CD4-positive, alpha-beta T cell treated with Interleukin-4 for 1 hour (primary cell): Measurements from ENCODE around the gene CERS5.
A peak's percentile ranks its signal among the peaks of the same experiment; 100 is the strongest.
"Not testable (repeated sequence)": the region's sequence is repeated elsewhere in the genome, so short reads cannot be mapped to it uniquely, and the experiment has no call there.

Experiments used
- DNase-seq, 2 donors: peaks; one replicate each; pipeline ENCODE4 v3.0.0-alpha.2; 2020 to 2022

Gene CERS5

GRCh38 chr12:50186681-50187080 lies 19.5 kb upstream of the CERS5 start:
- no peak for DNase-seq

- no peak for DNase-seq
These were observed 18.9 kb upstream of the CERS5 start for GRCh38 chr12:50185970-50186663.

- DNase-seq: no peak
These were observed 18.2 kb upstream of the CERS5 start for GRCh38 chr12:50185301-50185895.

- no peak for DNase-seq
These were observed 17.1 kb upstream of the CERS5 start for GRCh38 chr12:50184261-50184660.

- DNase-seq: no peak
These were observed 15.3 kb upstream of the CERS5 start for GRCh38 chr12:50182461-50182860.

- DNase-seq: no peak
These were observed 14.5 kb upstream of the CERS5 start for GRCh38 chr12:50181691-50182090.

GRCh38 chr12:50175716-50176026 lies 8.5 kb upstream of the CERS5 start:
- no peak for DNase-seq

- peak in 1 of 2 donors; percentile 69 for DNase-seq
These were observed 8.0 kb upstream of the CERS5 start for GRCh38 chr12:50174971-50175715.

- no peak for DNase-seq
These were observed 445 bp downstream of the CERS5 start for GRCh38 chr12:50166799-50167048.

GRCh38 chr12:50164963-50165362 lies 2.2 kb downstream of the CERS5 start:
- no peak for DNase-seq

- no peak for DNase-seq
These were observed 4.9 kb downstream of the CERS5 start for GRCh38 chr12:50162230-50162629.

GRCh38 chr12:50160643-50161042 lies 6.5 kb downstream of the CERS5 start:
- DNase-seq: no peak

- DNase-seq: no peak
These were observed 9.9 kb downstream of the CERS5 start for GRCh38 chr12:50157259-50157658.

GRCh38 chr12:50156641-50157040 lies 10.5 kb downstream of the CERS5 start:
- no peak for DNase-seq

GRCh38 chr12:50154947-50155346 lies 12.2 kb downstream of the CERS5 start:
- not testable (repeated sequence) for DNase-seq

- DNase-seq: no peak
These were observed 16.0 kb downstream of the CERS5 start for GRCh38 chr12:50151047-50151687.

GRCh38 chr12:50149311-50149710 lies 17.9 kb downstream of the CERS5 start:
- DNase-seq: no peak

GRCh38 chr12:50148011-50148410 lies 19.2 kb downstream of the CERS5 start:
- not testable (repeated sequence) for DNase-seq

GRCh38 chr12:50147281-50147680 lies 19.9 kb downstream of the CERS5 start:
- no peak for DNase-seq

- DNase-seq: no peak
These were observed 21.7 kb downstream of the CERS5 start for GRCh38 chr12:50145439-50145838.

GRCh38 chr12:50142993-50143392 lies 24.2 kb downstream of the CERS5 start:
- DNase-seq: no peak

- DNase-seq: peak in 1 of 2 donors; percentile 64
These were observed 34.5 kb downstream of the CERS5 start for GRCh38 chr12:50132505-50133135.

GRCh38 chr12:50129290-50129689 lies 37.9 kb downstream of the CERS5 start:
- DNase-seq: no peak

GRCh38 chr12:50127546-50127945 lies 39.6 kb downstream of the CERS5 start:
- DNase-seq: no peak
